Neural cell (in vitro differentiated cells): ENCODE data around the gene MYH7B.

Experiments
- POLR2AphosphoS5 ChIP-seq: IDR thresholded peaks from 2 replicates; pipeline ENCODE4 v1.6.1; 2012
- TAF1 ChIP-seq: IDR thresholded peaks from 2 replicates; pipeline ENCODE4 v1.6.1; 2012; ENCODE audit warnings: low read depth
- TF ChIP-seq, protein P1 (sequence below): IDR thresholded peaks from 2 replicates; pipeline ENCODE4 v1.6.1; 2012; ENCODE audit warnings: borderline replicate concordance

GRCh38 chr20:34925341-34925740 lies 30.3 kb upstream of the MYH7B start:
- no peak for TF ChIP-seq POLR2AphosphoS5
- TF ChIP-seq, protein P1, sequence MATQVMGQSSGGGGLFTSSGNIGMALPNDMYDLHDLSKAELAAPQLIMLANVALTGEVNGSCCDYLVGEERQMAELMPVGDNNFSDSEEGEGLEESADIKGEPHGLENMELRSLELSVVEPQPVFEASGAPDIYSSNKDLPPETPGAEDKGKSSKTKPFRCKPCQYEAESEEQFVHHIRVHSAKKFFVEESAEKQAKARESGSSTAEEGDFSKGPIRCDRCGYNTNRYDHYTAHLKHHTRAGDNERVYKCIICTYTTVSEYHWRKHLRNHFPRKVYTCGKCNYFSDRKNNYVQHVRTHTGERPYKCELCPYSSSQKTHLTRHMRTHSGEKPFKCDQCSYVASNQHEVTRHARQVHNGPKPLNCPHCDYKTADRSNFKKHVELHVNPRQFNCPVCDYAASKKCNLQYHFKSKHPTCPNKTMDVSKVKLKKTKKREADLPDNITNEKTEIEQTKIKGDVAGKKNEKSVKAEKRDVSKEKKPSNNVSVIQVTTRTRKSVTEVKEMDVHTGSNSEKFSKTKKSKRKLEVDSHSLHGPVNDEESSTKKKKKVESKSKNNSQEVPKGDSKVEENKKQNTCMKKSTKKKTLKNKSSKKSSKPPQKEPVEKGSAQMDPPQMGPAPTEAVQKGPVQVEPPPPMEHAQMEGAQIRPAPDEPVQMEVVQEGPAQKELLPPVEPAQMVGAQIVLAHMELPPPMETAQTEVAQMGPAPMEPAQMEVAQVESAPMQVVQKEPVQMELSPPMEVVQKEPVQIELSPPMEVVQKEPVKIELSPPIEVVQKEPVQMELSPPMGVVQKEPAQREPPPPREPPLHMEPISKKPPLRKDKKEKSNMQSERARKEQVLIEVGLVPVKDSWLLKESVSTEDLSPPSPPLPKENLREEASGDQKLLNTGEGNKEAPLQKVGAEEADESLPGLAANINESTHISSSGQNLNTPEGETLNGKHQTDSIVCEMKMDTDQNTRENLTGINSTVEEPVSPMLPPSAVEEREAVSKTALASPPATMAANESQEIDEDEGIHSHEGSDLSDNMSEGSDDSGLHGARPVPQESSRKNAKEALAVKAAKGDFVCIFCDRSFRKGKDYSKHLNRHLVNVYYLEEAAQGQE: no peak
- TF ChIP-seq TAF1: no peak
